HG02610 (cell line): Measurements from ENCODE around the gene HPS1.

ENCODE experiments used
- ATAC-seq: cut with Tn5 transposase; IDR thresholded peaks from one replicate; pipeline ENCODE4 v1.9.1; 2021; ENCODE audit warnings: mild to moderate bottlenecking, moderate library complexity; ENCODE audit not compliant: unreplicated experiment

Gene HPS1

GRCh38 chr10:98465866-98466265, 19.1 kb upstream of the HPS1 start:
- no peak for ATAC-seq

- ATAC-seq, result no peak
These were observed 17.4 kb upstream of the HPS1 start for GRCh38 chr10:98463976-98464754.

GRCh38 chr10:98463016-98463415, 16.3 kb upstream of the HPS1 start:
- ATAC-seq, result no peak

GRCh38 chr10:98461500-98461842, 14.7 kb upstream of the HPS1 start:
- ATAC-seq, result no peak

- ATAC-seq, result no peak
These were observed 14.2 kb upstream of the HPS1 start for GRCh38 chr10:98460837-98461499.

- no peak for ATAC-seq
These were observed 12.4 kb upstream of the HPS1 start for GRCh38 chr10:98458809-98459784.

- no peak for ATAC-seq
These were observed 11.0 kb upstream of the HPS1 start for GRCh38 chr10:98457721-98458120.

- ATAC-seq, result no peak
These were observed 10.1 kb upstream of the HPS1 start for GRCh38 chr10:98456686-98457482.

- no peak for ATAC-seq
These were observed 9.4 kb upstream of the HPS1 start for GRCh38 chr10:98456043-98456570.

- ATAC-seq, result no peak
These were observed 7.0 kb upstream of the HPS1 start for GRCh38 chr10:98453729-98454128.

- ATAC-seq, result no peak
These were observed 3.9 kb upstream of the HPS1 start for GRCh38 chr10:98450618-98451017.

- ATAC-seq, result no peak
These were observed 2.6 kb upstream of the HPS1 start for GRCh38 chr10:98449287-98449686.

- ATAC-seq, result peak; percentile 17
These were observed 529 bp downstream of the HPS1 start for GRCh38 chr10:98446151-98446660.

- no peak for ATAC-seq
These were observed 1.4 kb downstream of the HPS1 start for GRCh38 chr10:98445200-98445812.

GRCh38 chr10:98444314-98445006, 2.3 kb downstream of the HPS1 start:
- peak; percentile 34 for ATAC-seq

- ATAC-seq, result no peak
These were observed 8.0 kb downstream of the HPS1 start for GRCh38 chr10:98438715-98439114.

GRCh38 chr10:98436704-98437103, 10.0 kb downstream of the HPS1 start:
- ATAC-seq, result no peak

GRCh38 chr10:98435178-98435577, 11.6 kb downstream of the HPS1 start:
- ATAC-seq, result no peak
